GM10266 (cell line): ENCODE data around the gene HEMK1.

Experiments
- DNase-seq: peaks from one replicate; pipeline ENCODE4 v3.0.0; 2012; ENCODE audit errors: extremely low spot score
- TF ChIP-seq, protein P1 (sequence below): IDR thresholded peaks from 2 replicates; pipeline ENCODE4 v1.5.1; 2012; ENCODE audit warnings: mild to moderate bottlenecking, low read depth; ENCODE audit not compliant: control insufficient read depth, insufficient read depth; ENCODE audit errors: missing control alignments

Gene HEMK1

DNA sequence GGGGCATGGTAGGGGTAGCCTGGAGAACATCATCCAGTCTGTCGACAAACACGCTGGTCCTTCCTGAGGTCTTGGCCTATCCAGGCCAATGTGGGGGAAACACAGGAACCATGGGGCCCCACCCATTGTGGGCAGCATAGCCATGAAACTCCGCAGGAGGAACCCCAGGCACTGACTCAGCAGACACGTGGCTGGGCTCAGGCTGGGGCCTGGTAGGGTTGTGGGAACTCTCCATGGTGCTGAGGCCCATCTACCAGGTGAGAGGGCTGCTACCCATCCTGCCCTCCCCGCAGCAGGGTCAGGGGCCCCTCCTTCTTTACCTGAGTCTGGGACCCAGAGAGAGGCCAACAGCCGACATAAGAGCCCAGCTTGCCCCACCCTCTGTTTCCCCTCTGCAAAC, 43.3 kb upstream of the HEMK1 start:
- peak; percentile 77 for DNase-seq
- TF ChIP-seq, protein P1, sequence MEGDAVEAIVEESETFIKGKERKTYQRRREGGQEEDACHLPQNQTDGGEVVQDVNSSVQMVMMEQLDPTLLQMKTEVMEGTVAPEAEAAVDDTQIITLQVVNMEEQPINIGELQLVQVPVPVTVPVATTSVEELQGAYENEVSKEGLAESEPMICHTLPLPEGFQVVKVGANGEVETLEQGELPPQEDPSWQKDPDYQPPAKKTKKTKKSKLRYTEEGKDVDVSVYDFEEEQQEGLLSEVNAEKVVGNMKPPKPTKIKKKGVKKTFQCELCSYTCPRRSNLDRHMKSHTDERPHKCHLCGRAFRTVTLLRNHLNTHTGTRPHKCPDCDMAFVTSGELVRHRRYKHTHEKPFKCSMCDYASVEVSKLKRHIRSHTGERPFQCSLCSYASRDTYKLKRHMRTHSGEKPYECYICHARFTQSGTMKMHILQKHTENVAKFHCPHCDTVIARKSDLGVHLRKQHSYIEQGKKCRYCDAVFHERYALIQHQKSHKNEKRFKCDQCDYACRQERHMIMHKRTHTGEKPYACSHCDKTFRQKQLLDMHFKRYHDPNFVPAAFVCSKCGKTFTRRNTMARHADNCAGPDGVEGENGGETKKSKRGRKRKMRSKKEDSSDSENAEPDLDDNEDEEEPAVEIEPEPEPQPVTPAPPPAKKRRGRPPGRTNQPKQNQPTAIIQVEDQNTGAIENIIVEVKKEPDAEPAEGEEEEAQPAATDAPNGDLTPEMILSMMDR, result no peak

DNA sequence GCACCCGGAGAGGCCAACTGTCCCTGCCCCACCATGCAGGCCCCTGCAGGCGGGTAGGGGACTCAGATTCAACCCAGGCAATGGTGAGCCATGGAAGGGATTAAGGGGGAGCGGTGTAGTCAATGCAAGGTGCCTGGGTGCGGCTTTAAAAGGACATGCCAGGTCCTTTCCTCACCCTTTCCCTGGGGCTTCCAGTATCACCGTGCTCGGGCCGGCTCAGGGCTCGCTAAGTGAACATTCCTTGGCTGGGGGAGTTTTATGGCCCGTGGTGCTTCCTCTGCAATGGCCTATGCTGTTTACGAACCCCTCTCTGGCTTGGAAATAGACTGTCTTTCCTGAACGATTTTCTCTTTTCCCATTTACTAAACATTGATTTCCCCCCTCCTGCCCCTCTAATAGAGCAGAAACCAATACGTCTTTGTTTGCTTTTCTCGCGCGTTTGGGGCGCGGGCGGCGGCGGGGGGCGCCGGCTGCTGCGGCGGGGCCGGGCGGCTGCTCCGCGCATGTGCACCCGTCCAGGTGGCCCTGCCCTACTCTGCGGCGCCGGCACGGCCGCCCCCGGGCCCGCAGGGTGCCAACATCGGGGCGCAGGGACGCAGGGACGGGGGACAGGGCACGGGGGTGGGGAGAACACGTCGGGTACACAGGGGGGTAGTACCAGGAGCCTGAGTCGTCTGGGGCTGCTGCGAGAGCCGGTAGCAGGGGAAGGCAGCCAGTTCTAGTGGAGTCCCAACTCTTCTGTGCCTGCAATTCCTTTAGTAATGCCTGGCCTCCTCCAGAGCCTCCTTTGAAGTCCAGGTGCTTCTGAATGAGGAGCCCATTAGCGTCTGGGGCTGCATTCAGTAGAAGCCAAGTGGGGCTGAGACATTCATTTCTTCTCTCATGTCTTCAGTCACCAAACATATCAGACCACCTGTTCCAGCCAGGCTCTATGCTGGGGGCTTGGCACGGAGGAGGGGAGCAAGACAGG, 39.0 kb upstream of the HEMK1 start:
- DNase-seq, result no peak

DNA sequence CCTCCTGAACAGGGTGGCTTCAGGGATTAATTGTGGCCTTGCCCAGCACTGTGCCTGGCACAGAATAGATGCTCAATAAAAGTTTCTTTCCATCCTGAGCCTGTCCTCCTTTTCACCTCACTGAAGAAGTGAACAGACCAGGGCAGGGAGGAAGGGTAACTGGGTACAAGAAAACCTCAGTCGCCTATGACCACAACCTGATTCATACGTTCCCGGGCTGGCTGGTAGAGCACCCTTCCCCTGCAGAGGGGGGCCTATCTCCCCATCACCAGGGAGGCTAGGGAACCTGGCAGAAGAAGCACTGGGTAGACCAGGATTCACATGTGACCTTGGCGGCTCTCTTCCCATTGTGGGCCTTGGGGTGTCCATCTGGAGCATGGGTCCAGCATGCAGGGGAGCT, 38.1 kb upstream of the HEMK1 start:
- DNase-seq, result no peak
- TF ChIP-seq, protein P1, result no peak

More for the DNA sequence above, 39.0 kb upstream of the HEMK1 start:
- TF ChIP-seq, protein P1, result no peak

DNA sequence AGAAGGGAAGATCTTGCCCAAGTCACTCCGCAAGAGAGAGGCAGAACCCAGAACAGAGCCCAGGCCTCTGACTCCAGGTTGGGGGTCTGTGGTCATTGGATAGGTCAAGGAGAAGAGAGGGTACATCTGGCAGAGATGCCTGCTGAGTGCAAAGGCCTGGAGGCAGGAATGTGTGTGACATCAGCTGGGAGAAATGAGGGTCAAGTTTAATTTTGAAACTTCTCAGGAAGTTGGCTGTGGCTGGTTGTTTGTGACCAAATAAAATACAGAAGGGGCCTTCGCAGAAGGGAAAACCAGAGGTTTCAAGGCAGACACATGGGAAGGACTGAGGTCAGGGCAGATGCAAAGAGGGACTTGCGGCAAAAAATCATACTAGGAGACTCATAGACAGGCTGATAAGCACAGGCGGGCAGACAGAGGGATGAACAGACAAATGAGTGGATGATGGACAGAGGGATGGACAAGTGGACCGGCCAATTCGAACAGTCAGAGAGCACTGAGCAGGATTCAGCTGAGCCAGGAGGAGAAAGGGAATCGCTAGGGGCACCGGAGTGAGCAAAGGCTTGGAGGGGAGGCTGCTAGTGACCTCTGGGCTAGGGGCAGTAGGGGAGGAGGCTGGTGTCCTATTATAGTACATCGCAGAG, 37.1 kb upstream of the HEMK1 start:
- TF ChIP-seq, protein P1, result no peak
- DNase-seq, result no peak

DNA sequence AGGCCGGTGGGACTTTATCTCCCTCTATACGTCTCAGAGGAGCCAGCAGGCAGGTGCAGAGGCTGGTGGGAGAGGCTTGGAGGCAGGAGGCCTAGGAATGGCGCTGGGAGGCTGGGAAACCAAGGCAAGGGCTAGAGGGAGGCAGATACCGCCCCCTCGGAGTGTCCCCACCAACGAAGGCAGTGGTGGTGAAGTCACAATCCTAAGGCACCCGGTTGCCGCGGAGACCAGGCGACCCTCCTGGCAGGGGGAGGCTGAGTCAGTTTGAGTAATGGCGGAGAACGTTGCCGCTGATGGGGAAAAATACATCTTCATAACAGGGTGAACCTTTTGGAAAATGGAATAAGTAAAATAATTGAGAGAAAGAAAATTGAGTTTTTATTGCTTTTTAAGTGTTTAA, 36.0 kb upstream of the HEMK1 start:
- DNase-seq, result no peak
- TF ChIP-seq, protein P1, result no peak

DNA sequence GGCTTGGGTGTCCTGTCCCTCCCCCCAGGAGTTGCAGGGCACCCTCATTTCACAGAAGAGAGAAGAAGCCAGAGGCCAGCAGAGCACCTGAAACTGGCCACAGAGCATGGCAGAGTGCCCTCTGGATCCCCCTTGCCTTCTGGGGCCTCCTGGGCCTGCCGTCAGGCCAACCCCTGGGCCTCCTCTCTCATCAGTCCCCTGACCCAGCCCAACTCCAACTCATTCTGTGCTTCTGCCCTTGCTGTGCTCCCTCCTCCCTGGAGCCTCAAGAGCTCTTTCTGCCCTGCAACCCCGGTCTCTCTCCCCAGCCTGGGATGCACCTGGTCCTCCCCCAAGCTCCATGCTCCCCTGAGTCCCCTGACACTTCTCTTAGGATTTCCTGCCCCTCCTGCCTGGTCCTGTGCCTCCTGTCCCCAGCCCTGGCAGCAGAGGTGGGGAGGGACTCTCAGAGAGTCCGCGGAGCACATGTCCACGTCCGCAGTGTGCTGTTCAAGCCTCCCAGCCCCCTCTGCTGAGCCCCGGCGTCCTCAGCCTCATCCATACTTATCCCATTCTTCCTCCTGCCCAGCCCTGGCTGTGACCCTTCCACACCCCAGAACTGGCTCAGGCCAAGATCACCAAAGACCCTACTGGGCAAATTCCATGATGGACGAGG, 35.4 kb upstream of the HEMK1 start:
- TF ChIP-seq, protein P1, result no peak

More for the DNA sequence above, 35.4 kb upstream of the HEMK1 start:
- no peak for DNase-seq
